ENCODE measurements around the gene PTPN1.

Gene PTPN1

GRCh38 chr20:50604451-50604850 is 94.3 kb downstream of the PTPN1 start:
- Histone ChIP-seq H3K4ac (ENCODE audit: low read length) (no peak overlapping the region), H3K14ac (ENCODE audit: low read length) (no peak overlapping the region), H3K4me1 (ENCODE audit: control insufficient read depth in 2 of 2, insufficient read depth in 1 of 2, low read depth in 1 of 2, low read length in 2 of 2) (no peaks in the 10 kb centered on the region), H3K27me3 (ENCODE audit: control insufficient read depth in 3 of 3, insufficient read depth in 3 of 3, low read depth in 1 of 3, low read length in 3 of 3) (peaks cover 0 to 5% (median 0%) of the 10 kb centered on the region in 3 experiments), H4K8ac (ENCODE audit: low read depth, low read length) (peak overlapping the region; percentile 74), H3K9me3 (replicated peaks in 1 of 2; ENCODE audit: control insufficient read depth in 2 of 2, insufficient read depth in 1 of 2, low read depth in 1 of 2, low read length in 2 of 2) (no peaks in the 10 kb centered on the region), H2BK15ac (ENCODE audit: low read length) (no peak overlapping the region), H3K4me2 (ENCODE audit: insufficient read depth, low read length, poor library complexity, severe bottlenecking) (no peak overlapping the region), H3K9ac (ENCODE audit: low read depth, low read length, poor library complexity) (no peak overlapping the region), H4K91ac (ENCODE audit: low read depth, low read length, poor library complexity) (no peak overlapping the region), H2BK5ac (ENCODE audit: low read length) (no peak overlapping the region), H2AFZ (ENCODE audit: low read length) (no peak overlapping the region), H2AK5ac (ENCODE audit: low read depth, low read length) (no peak overlapping the region), H3K23ac (ENCODE audit: low read depth, low read length, poor library complexity) (no peak overlapping the region), H3K27ac (replicated peaks; ENCODE audit: low read length) (no peak overlapping the region), H3K4me3 (ENCODE audit: low read length in 2 of 2) (no peak overlapping the region), H2BK120ac (ENCODE audit: low read depth, low read length) (no peak overlapping the region), H3K18ac (ENCODE audit: low read length) (peak overlapping the region; percentile 41), H3K79me1 (ENCODE audit: low read depth, low read length) (no peaks in the 10 kb centered on the region), H2BK12ac (ENCODE audit: low read length) (no peak overlapping the region), H3K36me3 (replicated peaks in 1 of 2; ENCODE audit: control insufficient read depth in 2 of 2, insufficient read depth in 2 of 2, low read length in 2 of 2) (no peaks in the 10 kb centered on the region)
- no CpG with 5 or more reads among the region's 12 CpGs for whole genome bisulfite sequencing, 2 donors (ENCODE audit: extremely low coverage in 2 of 2, insufficient read length in 2 of 2, insufficient replicate concordance in 1 of 2)
- DNase-seq (ENCODE audit: low spot score) = no peak

- H2BK12ac ChIP-seq (ENCODE audit: low read length) = no peak overlapping the region
- H3K18ac ChIP-seq (ENCODE audit: low read length) = no peak overlapping the region
- no peak overlapping the region for H2BK120ac ChIP-seq (ENCODE audit: low read depth, low read length)
- no peak overlapping the region for H2AFZ ChIP-seq (ENCODE audit: low read length)
- H3K14ac ChIP-seq (ENCODE audit: low read length) = no peak overlapping the region
- H3K23ac ChIP-seq (ENCODE audit: low read depth, low read length, poor library complexity) = no peak overlapping the region
- WGBS, 2 donors (ENCODE audit: extremely low coverage in 2 of 2, insufficient read length in 2 of 2, insufficient replicate concordance in 1 of 2) = no CpG with 5 or more reads among the region's 5 CpGs
- H3K79me1 ChIP-seq (ENCODE audit: low read depth, low read length) = no peaks in the 10 kb centered on the region
- DNase-seq (ENCODE audit: low spot score) = no peak
- H2BK5ac ChIP-seq (ENCODE audit: low read length) = no peak overlapping the region
- no peaks in the 10 kb centered on the region for H3K9me3 ChIP-seq (replicated peaks in 1 of 2; ENCODE audit: control insufficient read depth in 2 of 2, insufficient read depth in 1 of 2, low read depth in 1 of 2, low read length in 2 of 2)
- H3K4me1 ChIP-seq (ENCODE audit: control insufficient read depth in 2 of 2, insufficient read depth in 1 of 2, low read depth in 1 of 2, low read length in 2 of 2) = no peaks in the 10 kb centered on the region
- H2AK5ac ChIP-seq (ENCODE audit: low read depth, low read length) = no peak overlapping the region
- no peaks in the 10 kb centered on the region for H3K36me3 ChIP-seq (replicated peaks in 1 of 2; ENCODE audit: control insufficient read depth in 2 of 2, insufficient read depth in 2 of 2, low read length in 2 of 2)
- no peak overlapping the region for H3K27ac ChIP-seq (replicated peaks; ENCODE audit: low read length)
- H3K4ac ChIP-seq (ENCODE audit: low read length) = no peak overlapping the region
- H3K4me2 ChIP-seq (ENCODE audit: insufficient read depth, low read length, poor library complexity, severe bottlenecking) = no peak overlapping the region
- no peak overlapping the region for H3K9ac ChIP-seq (ENCODE audit: low read depth, low read length, poor library complexity)
- no peak overlapping the region for H4K91ac ChIP-seq (ENCODE audit: low read depth, low read length, poor library complexity)
- no peak overlapping the region for H3K4me3 ChIP-seq (ENCODE audit: low read length in 2 of 2)
- H2BK15ac ChIP-seq (ENCODE audit: low read length) = no peak overlapping the region
- H3K27me3 ChIP-seq (ENCODE audit: control insufficient read depth in 3 of 3, insufficient read depth in 3 of 3, low read depth in 1 of 3, low read length in 3 of 3) = peaks cover 0 to 5% (median 0%) of the 10 kb centered on the region in 3 experiments
- no peak overlapping the region for H4K8ac ChIP-seq (ENCODE audit: low read depth, low read length)
Observed at GRCh38 chr20:50605136-50605535, 95.0 kb downstream of the PTPN1 start.

GRCh38 chr20:50607436-50607835 is 97.3 kb downstream of the PTPN1 start:
- H2AK5ac ChIP-seq (ENCODE audit: low read depth, low read length) = no peak overlapping the region
- H3K18ac ChIP-seq (ENCODE audit: low read length) = no peak overlapping the region

GRCh38 chr20:50607850-50608749 is 97.9 kb downstream of the PTPN1 start:
- Histone ChIP-seq H2BK120ac (ENCODE audit: low read depth, low read length) (no peak overlapping the region), H2AK5ac (ENCODE audit: low read depth, low read length) (peak overlapping the region; percentile 37), H3K27ac (replicated peaks; ENCODE audit: low read length) (no peak overlapping the region), H3K9me3 (replicated peaks in 1 of 2; ENCODE audit: control insufficient read depth in 2 of 2, insufficient read depth in 1 of 2, low read depth in 1 of 2, low read length in 2 of 2) (no peaks in the 10 kb centered on the region), H2BK5ac (ENCODE audit: low read length) (peak overlapping the region; percentile 82), H3K79me1 (ENCODE audit: low read depth, low read length) (no peaks in the 10 kb centered on the region), H3K36me3 (replicated peaks in 1 of 2; ENCODE audit: control insufficient read depth in 2 of 2, insufficient read depth in 2 of 2, low read length in 2 of 2) (no peaks in the 10 kb centered on the region), H3K23ac (ENCODE audit: low read depth, low read length, poor library complexity) (peak overlapping the region; percentile 89), H4K91ac (ENCODE audit: low read depth, low read length, poor library complexity) (no peak overlapping the region), H3K4ac (ENCODE audit: low read length) (peak overlapping the region; percentile 53), H2AFZ (ENCODE audit: low read length) (no peak overlapping the region), H3K4me3 (ENCODE audit: low read length in 2 of 2) (no peak overlapping the region), H3K9ac (ENCODE audit: low read depth, low read length, poor library complexity) (peak overlapping the region; percentile 60), H3K4me1 (ENCODE audit: control insufficient read depth in 2 of 2, insufficient read depth in 1 of 2, low read depth in 1 of 2, low read length in 2 of 2) (peaks cover 0 to 2% of the 10 kb centered on the region in 2 donors), H2BK15ac (ENCODE audit: low read length) (peak overlapping the region; percentile 85), H3K14ac (ENCODE audit: low read length) (no peak overlapping the region), H3K27me3 (ENCODE audit: control insufficient read depth in 3 of 3, insufficient read depth in 3 of 3, low read depth in 1 of 3, low read length in 3 of 3) (peaks cover 0 to 8% (median 0%) of the 10 kb centered on the region in 3 experiments), H3K4me2 (ENCODE audit: insufficient read depth, low read length, poor library complexity, severe bottlenecking) (no peak overlapping the region), H3K18ac (ENCODE audit: low read length) (peak overlapping the region; percentile 71), H4K8ac (ENCODE audit: low read depth, low read length) (peak overlapping the region; percentile 82), H2BK12ac (ENCODE audit: low read length) (no peak overlapping the region)
- no peak for DNase-seq (ENCODE audit: low spot score)
- no CpG with 5 or more reads among the region's 32 CpGs for WGBS, 2 donors (ENCODE audit: extremely low coverage in 2 of 2, insufficient read length in 2 of 2, insufficient replicate concordance in 1 of 2)

More at GRCh38 chr20:50607436-50607835, 97.3 kb downstream of the PTPN1 start:
- Histone ChIP-seq H2BK5ac (ENCODE audit: low read length) (no peak overlapping the region), H3K4me1 (ENCODE audit: control insufficient read depth in 2 of 2, insufficient read depth in 1 of 2, low read depth in 1 of 2, low read length in 2 of 2) (peaks cover 0 to 2% of the 10 kb centered on the region in 2 donors), H4K8ac (ENCODE audit: low read depth, low read length) (peak overlapping the region; percentile 82), H3K4me3 (ENCODE audit: low read length in 2 of 2) (no peak overlapping the region), H3K9me3 (replicated peaks in 1 of 2; ENCODE audit: control insufficient read depth in 2 of 2, insufficient read depth in 1 of 2, low read depth in 1 of 2, low read length in 2 of 2) (no peaks in the 10 kb centered on the region), H3K4me2 (ENCODE audit: insufficient read depth, low read length, poor library complexity, severe bottlenecking) (no peak overlapping the region), H3K9ac (ENCODE audit: low read depth, low read length, poor library complexity) (peak overlapping the region; percentile 60), H3K27ac (replicated peaks; ENCODE audit: low read length) (no peak overlapping the region), H4K91ac (ENCODE audit: low read depth, low read length, poor library complexity) (no peak overlapping the region), H2BK12ac (ENCODE audit: low read length) (no peak overlapping the region), H3K27me3 (ENCODE audit: control insufficient read depth in 3 of 3, insufficient read depth in 3 of 3, low read depth in 1 of 3, low read length in 3 of 3) (peaks cover 0 to 8% (median 0%) of the 10 kb centered on the region in 3 experiments), H3K14ac (ENCODE audit: low read length) (no peak overlapping the region), H3K79me1 (ENCODE audit: low read depth, low read length) (no peaks in the 10 kb centered on the region), H3K23ac (ENCODE audit: low read depth, low read length, poor library complexity) (no peak overlapping the region), H2BK15ac (ENCODE audit: low read length) (no peak overlapping the region), H3K4ac (ENCODE audit: low read length) (no peak overlapping the region), H3K36me3 (replicated peaks in 1 of 2; ENCODE audit: control insufficient read depth in 2 of 2, insufficient read depth in 2 of 2, low read length in 2 of 2) (no peaks in the 10 kb centered on the region), H2BK120ac (ENCODE audit: low read depth, low read length) (no peak overlapping the region), H2AFZ (ENCODE audit: low read length) (no peak overlapping the region)
- no peak for DNase-seq (ENCODE audit: low spot score)
- no CpG with 5 or more reads among the region's 9 CpGs for WGBS, 2 donors (ENCODE audit: extremely low coverage in 2 of 2, insufficient read length in 2 of 2, insufficient replicate concordance in 1 of 2)
